VCaP (cell line): ENCODE measurements around the gene ELOVL7.

Experiments used
- H3K27ac ChIP-seq: fragments of 450-650 bp; 2 replicates; pipeline ENCODE4 v1.5.1; 2017
- CTCF ChIP-seq: fragments of 450-650 bp; conservative IDR thresholded peaks from 2 replicates; pipeline ENCODE4 v1.5.1; 2017; ENCODE audit warnings: mild to moderate bottlenecking, moderate library complexity

Gene ELOVL7

GRCh38 chr5:60792438-60792837 lies 51.6 kb downstream of the ELOVL7 start:
- no peak for TF ChIP-seq CTCF
- no peak overlapping the region for H3K27ac ChIP-seq

GRCh38 chr5:60789551-60789950 lies 54.5 kb downstream of the ELOVL7 start:
- H3K27ac ChIP-seq: no peak overlapping the region
- TF ChIP-seq CTCF: no peak

GRCh38 chr5:60788863-60789513 lies 55.1 kb downstream of the ELOVL7 start:
- TF ChIP-seq CTCF: no peak
- H3K27ac ChIP-seq: no peak overlapping the region

- TF ChIP-seq CTCF: no peak
- H3K27ac ChIP-seq: no peak overlapping the region
These were observed 64.6 kb downstream of the ELOVL7 start for GRCh38 chr5:60779466-60779865.

- no peak for TF ChIP-seq CTCF
- H3K27ac ChIP-seq: no peak overlapping the region
These were observed 67.7 kb downstream of the ELOVL7 start for GRCh38 chr5:60776343-60776742.

- TF ChIP-seq CTCF: no peak
- no peak overlapping the region for H3K27ac ChIP-seq
These were observed 78.9 kb downstream of the ELOVL7 start for GRCh38 chr5:60765019-60765709.

GRCh38 chr5:60763061-60763460 lies 81.0 kb downstream of the ELOVL7 start:
- no peak overlapping the region for H3K27ac ChIP-seq
- no peak for TF ChIP-seq CTCF
